GM12892 (cell line): ENCODE results near the gene CKMT2.

Source experiments
- POLR2A ChIP-seq: IDR thresholded peaks from 2 replicates; pipeline ENCODE4 v1.6.1; 2011; ENCODE audit warnings: low read depth, low read length, control low read depth
- POLR2AphosphoS5 ChIP-seq: IDR thresholded peaks from 2 replicates; pipeline ENCODE4 v1.6.1; 2011; ENCODE audit warnings: low read depth, low read length, control low read depth

- TF ChIP-seq POLR2AphosphoS5 (no peak), POLR2A (no peak)
These were observed 9.0 kb downstream of the CKMT2 start for GRCh38 chr5:81241961-81242648.
